EL (cell line): ENCODE measurements around the gene GLIS1.
A peak's percentile ranks its signal among the peaks of the same experiment; 100 is the strongest.

Experiments
- DNase-seq: peaks from one replicate; pipeline ENCODE4 v3.0.0-alpha.2; 2016

The GLIS1 gene

DNA sequence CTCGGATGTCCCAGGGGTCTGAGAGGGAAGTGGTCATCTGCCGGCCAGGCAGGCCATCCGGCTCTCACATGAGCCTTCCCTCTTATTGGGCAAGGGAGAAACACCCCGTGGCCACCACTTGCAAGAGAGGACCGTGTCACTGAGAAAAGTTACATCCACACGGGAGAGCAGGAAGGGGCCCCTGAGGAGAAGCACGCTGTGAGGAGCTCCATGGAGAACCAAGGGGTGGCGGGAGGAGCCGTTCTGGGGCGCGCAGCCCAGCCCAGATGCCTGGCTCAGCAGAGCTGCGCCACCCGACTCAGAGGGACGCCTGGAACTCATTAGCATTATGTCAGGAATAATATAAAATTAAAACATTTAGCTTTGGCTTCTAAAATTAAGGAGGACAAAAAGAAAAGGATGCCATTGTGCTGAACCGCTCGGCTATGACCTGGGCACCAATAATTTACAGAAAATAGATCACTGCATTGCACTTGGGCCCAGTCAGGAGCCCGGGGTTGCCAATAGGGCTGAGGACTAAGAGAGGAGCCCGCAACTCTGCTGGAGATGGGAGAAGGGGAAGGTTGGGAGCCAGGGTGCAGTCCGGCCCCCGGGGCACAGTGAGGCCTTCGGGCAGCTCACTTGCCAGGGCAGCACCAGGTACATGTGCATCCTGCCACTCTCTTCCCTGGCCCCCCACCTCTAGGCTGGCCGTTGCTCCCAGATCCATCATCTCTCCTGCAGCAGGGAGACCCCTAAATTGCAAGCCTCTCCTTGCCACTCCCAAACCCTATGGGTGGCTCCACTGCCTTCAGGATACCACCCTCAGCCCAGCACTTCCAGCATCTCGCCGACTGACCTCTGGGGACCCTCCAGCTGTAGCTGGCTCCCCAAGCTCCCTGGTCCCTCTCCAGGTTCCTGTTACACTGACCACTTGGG, 194.9 kb downstream of the GLIS1 start:
- DNase-seq = no peak

DNA sequence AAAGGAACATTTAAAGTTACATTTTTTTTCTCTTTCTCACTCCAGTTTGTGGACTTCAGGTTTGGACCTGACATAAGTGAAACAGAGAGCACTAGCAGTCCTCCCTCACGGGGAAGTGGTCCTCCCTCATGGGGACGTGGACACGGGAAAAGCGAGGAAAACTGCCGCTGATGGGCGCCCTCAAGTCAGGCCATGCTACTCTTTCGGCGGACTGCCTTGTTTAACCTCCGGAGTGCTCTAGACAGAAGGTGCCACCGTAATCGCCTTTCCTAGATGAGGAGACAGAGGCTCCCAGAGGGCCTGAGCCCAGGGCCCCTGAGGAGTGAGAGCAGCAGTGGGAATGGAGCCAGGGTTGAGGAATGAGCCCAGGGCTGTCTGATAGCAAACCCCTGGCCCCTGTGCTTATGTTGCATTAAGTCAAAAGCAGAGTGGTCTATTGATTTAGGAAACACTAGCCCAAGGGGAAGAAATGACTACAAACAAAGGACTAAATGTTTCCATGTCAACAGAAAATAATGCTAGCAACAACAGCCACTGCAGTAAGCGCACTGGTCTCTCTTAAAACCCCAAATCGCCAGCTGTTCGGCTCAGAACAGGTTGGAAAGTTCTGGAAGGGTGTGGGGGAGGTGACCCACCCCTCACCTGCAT, 195.7 kb downstream of the GLIS1 start:
- no peak for DNase-seq

DNA sequence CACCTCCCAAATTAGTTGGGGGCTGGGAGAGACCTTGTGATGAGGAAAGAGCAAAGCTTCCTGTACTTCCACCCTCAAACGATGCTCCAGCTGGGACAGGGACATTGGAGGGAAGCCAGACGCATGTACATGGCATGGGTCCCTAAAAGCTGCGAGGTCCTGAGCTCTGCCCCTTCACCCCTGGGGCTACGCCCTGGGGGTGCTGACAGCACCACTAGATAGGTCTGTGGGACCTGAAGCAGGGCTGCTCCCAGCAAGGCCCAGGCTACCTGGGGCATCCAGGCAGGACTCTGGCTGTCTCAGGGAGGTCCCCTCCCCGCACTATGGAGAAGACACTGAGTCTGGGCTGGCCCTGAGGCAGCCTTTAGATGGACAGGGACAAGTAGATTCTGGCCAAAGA, 196.4 kb downstream of the GLIS1 start:
- DNase-seq = no peak

DNA sequence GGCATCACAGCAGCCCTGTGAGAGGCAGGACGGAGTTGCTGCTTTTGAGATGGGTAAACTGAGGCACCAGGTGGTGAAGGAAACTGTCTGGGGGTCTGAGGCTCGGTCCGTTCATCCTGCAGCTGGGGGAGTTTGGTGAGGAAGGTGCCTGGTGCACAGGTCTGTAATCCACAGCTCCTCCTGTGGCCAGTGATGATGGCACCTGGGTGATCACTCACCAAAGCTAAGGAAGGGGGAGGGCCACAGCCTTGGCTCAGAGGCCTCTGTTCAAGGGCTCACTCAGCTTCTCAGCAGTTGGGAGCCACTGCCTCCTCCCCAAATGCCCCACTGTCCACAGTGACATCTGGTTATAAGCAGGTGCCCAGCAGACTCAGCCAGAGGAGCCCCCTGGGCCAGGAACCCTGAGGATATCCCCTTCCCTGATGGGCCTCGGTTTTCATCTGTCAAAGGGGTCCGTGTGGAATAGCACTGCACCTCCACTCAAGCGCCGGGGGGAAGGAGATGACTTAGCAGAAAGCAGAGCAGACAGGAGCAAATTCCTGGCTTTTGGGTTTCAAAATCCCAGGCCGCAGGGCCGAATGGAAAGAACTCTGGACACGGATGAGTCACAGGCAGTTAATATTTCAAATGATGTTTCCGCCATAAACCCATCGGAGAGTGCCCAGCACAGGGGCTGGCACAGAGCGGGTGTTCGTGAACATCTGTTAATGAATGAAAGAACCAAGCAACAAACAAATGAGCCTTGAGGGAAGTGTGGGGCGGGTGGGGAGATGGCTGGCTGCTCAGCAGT, 197.0 kb downstream of the GLIS1 start:
- peak; percentile 95 for DNase-seq

DNA sequence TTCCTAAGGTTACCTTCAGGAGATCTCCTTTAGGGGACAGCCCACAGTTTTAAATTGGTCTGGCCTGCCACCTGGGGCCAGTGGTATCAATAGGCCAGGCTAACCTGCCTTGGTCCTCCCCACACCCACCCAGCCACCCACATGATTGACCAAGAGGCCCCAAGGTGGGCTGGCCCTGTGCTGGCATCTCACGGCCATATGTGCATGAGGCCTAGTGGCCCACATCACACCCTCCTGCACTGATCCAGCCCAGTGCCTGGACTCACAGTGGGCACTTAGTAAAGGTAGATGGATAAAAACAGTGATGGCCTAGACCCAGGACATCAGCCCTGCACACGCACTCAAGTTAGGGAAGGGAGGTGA, 197.7 kb downstream of the GLIS1 start:
- DNase-seq = no peak

DNA sequence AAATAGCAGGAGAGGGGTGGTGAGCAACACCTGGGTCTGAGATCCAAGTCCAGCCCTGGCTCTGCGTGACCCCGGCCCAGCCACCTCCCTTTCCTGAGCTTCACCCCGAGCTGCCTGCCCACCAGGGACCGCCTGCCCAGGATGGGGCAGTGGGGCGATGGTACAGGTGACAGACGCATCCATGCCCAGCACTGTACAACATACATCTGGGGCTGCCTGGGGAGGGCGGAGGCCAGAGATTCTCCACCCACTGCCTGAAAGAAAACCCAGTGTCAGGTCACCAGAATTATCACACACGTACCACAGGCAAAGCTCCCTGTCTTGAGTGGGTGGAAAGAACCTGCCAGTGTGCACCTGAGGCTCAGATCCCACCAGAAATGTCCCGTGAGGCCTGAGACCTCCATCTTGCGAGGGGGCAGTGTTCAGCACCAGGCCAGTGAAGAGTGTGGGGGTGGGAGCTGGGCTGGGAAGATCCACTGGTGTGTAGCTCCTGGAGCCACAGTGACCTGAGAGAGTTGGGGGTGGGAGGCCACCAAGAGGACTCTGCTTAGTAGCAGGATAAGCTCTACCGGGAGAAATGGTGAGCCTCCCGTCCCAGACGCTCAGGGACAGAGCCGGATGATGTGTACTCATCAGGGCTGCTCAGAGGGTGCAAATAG, 198.2 kb downstream of the GLIS1 start:
- DNase-seq = no peak

DNA sequence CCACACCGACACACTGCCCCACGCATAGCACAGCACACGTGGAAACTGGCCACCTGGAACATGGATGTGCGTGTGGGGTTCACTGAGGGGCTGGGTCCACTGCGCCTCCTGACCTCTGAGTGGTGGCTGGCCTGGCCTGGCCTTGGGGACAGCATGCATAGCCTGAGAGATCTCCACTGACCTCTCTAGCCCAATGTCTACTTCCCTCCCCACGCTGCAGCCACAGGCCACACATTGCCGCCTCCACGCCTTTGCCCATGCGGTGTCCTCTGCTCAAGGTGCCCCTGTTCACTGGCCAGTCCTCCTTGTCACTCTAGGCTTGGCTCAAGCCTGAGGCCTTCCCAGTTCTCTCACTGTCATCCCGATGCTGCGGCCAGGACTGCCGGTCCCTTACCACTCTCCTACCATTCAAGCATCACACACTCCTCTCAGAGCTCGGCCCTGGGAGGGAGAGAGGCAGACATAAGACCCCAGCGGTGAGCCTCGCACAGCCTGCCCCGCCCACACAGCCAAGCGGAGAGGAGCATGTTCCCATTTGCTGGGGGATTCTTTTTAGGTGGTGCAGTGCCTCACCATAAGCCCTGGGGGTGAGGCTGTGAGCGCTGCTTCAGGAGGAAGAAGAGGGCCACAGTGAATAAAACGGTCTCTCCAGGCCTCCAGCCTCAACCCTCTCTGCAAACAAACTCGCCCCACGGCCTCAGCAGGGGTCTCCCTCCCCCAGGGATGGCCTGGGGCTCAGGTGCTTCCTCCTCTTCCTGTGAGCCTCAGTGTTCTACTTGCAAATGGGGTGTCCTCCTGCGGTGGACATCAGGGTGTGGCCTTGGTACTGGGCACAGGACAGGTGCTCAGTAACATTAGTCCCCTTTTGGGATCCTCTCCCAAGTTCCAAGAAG, 199.0 kb downstream of the GLIS1 start:
- DNase-seq = no peak

DNA sequence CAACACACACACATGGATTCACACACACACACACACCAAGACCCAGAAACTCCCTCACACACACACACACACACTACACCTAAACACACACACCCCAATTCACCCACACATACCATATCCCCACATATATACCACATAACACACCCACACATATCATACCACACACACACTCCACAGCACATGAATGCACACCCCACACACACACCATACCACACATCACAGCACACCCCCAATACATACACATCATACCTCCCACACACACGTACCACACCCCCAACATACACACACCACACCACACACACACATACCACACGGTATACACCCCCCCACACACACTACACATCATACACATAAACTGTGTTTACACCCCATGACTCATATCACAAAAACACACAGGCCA, 199.7 kb downstream of the GLIS1 start:
- DNase-seq = no peak

DNA sequence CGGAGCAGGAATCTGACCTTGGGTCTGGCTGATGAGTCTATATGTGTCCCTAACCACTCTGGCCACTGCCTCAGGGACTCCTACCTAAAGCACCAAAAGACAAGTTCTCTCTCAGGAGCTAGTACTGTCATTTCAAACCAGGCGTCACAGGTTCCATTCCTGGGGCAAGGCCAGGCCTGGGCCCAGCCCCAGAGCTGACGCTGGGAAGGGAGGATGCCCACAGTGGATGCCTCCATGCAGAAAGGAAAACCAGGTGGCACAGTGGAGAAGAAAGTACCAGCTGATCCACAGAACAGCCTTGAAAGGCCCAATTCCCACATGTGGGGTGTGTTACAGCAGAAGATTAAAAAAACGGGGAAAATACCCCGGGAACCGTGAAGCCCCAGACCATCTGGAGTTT, 202.4 kb downstream of the GLIS1 start:
- DNase-seq = no peak

DNA sequence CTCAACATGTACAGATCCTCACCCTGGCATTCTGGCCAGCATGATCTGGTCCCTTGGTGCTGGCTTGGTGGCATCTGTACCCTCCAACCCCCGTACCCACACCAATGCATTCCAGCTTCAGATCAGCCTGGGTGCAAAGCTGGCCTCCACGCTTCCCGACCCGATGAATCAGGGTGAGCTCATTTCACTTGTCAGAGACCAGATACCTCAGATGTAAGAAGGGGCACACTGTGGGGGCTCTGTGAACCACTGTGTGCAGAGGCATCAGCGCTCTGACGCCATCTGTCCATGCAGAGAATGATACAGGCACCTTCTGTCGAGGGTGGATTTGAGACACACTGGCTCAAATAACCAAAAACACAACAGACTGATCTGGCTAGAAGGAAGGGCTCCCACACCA, 203.1 kb downstream of the GLIS1 start:
- peak; percentile 61 for DNase-seq

DNA sequence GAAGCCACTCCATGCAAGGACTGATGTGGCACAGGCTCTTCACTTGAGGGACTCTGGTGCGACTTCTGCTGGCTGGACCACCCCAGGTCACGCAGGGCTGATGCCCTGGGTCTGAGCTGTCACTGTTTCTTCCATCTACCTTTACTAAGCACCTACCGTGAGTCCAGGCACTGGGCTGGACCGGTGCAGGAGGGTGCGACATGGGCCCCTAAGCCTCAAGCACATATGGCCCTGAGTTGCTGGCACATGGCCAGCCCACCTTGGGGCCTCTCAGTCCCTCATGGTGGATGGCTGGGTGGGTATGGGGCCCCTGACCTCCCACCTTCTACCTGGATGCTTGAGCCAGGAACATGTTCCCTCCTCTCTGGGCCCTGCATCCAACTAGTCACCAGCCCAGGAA, 203.7 kb downstream of the GLIS1 start:
- DNase-seq = no peak

DNA sequence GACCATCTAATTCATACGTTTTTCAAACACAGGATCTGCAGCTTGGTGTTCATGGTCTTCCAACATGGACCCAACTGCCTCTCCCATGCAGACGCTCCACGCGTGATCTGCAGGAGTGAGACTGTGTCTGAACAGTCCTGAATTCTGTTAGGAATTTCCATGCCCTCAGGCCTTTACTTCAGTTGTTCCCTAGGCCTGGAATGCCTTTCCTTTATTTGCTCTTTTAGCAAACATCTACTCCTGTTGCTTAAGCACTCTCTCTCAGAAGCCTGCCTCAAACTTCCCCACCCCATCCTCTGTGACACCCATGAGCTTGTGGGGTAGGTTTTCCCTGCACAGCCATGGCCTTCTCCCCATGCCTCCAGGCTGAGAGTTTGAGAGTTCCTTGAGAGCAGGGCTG, 206.1 kb downstream of the GLIS1 start:
- no peak for DNase-seq

DNA sequence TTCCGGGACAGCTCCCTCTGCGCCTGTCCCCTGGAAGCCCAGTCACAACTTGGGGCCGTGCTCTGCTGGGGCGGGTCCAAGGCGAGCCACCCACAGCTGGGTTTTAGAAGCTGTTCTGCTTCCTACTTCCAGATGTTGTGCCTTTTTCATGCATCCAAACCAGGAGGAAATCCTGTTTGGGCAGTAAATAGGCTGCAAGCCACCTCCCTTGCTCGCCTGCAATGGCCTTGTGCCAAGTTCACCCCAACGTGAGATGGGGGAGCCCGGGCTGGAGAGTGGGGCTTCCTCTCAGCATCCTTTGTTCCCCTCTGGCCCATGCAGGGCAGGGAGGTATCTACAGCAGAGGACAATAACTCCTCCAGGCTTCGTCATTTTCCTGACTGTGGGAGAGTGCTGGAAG, 206.6 kb downstream of the GLIS1 start:
- no peak for DNase-seq

DNA sequence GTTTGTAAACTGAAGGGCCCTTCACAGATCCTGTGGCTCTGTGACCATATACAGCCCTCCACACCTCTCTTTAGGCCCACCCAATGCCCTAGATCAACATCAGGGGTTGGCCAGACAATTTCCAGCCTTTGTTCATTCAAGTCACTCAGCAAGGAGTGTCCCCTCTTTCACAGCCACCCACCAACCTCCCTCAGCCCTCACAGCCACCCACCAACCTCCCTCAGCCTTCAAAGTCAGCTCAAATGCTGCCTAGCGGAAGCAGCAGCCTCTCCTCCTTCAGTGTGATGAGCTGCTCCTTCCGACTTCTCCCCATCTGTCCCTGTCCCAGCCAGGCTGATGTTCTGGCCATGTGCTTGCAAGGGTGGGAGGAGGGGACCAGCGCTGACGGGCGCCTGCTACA, 208.4 kb downstream of the GLIS1 start:
- no peak for DNase-seq

DNA sequence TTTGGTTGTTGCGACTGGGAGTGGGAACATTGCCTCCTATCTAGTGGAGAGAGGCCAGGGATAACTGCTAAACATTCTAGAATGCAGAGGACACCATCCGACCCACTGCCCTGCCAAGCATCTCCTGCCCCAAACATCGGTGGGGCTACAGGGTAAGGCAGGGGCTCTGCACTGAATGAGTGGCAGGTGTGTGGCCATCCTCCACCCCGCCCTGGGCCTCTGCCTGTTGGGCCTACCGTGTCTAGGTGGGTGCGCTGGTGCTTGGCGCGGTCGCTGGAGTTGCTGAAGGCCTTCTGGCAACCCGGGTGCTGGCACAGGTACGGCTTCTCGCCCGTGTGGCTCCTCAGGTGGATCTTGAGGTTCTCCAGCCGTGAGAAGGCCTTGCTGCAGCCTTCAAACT, 209.4 kb downstream of the GLIS1 start:
- DNase-seq = no peak

DNA sequence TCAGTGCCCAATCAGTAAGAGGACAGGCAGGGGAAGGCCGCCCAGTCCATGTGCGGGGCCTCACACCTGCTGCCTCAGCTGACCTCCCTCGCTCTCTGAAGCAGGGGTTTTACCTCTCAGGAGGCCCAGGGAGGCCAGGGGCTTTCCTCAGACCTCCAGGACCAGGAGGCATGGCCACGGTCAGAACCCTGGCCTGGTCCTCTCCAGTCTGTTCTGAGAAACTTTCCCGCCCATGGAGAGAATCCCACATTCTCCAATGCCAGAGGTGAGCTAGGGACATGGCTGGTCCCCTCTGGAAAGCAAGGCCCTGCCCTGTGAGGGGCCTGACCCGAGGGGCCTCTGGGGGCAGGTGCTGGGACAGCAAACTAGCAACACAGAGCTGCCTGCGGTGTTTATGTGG, 211.6 kb downstream of the GLIS1 start:
- DNase-seq = no peak

DNA sequence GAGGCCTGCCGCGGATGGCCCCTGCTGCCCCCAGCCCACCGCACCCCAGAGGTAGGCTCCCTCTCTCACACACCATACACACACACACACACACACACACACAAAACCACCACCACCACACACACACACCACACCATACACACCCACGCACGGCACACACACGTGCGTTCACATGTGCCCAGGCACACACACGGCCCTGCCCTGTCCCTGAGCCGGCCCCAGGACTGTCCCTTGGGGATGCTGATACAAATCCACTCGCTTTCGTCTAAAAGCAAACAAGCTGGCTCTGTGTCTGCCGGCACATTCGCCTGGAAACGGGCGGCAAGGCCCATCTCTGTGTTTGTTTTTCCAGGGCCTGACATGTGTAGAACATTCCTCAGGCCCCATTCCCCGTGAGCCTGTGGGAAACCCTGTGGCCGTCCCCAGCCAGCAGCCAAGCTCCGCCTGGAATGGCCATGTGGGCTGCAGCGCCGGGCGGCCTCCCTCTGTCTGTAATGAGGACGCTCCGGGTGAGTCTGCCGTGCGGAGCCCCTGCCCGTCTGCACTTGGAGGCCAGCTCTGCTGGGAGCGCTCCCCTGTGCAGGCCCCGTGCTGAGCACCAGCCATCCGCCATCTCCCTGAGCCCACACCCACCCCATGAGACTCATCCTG, 212.4 kb downstream of the GLIS1 start:
- no peak for DNase-seq

DNA sequence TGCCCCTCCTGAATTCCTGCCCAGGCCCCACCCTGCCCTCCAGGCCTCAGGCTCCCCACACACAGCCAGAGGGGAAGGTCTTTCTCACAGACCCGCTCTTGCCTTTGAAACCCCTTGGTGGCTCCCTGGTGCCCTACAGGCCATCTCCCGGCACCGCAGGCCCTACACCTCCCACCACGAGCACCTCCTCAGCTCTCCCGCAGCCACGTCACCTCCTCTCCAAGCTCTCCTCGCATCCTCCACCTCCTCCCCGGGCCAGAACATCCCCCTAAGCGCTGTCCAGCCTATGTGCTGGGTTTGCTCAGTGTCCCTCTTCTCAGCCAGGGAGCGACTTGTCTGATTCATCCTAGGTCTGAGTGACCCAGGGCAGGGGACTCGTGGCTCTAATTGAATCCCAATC, 213.4 kb downstream of the GLIS1 start:
- DNase-seq = no peak

DNA sequence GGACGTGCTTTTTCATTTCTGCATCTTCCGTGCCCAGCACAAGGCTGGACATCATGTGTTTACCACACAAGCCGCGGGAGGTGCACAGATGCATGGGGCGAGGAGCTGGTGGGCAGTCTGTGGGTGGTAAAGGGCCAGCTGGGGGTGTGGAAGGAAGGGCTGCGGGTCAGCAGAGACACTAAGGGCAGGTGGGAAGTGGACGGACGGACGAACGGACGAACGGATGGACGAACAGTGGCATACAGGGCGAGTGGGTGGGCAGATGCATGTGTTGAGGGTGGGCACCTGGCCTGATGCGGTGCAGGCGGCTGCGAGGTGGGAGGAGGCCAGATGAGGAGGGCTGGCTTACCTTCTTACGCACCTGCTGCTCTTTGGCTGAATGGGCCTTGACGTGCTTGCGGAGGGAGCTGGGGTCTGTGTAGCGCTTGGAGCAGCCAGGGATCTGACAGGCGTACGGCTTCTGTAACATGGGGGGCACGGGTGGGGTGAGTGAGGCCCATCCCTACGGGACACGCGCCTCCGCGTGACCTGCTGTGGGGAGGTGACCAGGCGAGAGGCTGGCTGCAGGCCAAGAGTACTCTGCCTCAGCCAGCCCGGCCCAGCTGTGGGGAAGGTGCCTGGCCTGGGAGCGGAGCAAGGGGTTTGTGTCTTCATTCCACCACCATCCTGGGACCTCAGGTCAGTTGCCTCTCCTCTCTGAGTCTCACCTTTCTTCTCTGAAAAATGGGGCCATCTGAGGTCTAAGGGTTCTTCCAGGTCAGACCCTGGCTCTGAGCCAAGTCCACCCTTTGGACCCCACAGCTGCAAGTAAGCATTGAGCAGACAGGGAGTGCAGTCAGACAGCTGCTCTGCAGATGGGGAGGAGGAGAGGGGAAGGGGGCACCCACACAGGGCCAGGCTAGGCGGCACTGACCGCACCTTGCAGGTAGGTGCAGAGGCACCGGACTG, 214.3 kb downstream of the GLIS1 start:
- no peak for DNase-seq

DNA sequence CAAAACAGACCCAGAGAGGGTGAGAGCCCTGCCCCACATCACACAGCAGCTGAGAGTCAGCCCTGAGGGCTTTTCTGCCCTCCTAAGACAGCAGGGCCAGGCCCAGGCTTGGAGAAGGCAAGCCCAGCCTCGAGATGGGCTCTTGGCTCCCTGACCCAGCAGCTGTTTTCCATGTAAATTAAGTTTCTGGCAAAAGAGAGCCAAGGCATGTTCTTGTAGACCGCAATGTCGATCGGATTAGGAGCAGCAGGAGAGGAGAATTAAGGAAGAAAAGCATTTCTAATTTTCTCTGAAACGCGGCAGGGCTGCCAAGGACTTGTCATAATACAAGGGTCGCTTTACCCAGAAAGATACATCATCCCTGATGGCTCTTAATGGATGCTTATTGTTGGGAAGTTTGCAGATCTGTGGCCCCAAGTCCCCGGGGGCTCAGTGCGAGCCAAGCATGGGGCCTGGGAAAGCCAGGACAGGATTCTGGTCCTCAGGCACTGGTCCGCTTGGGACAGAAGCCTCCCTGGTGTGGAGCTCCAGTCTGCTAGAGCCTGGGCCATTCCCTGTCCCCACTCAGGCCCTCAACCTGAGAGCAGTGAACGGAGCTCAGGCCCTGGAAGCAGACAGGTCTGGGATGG, 216.9 kb downstream of the GLIS1 start:
- DNase-seq = no peak
